Fibroblast of villous mesenchyme (primary cell): Measurements from ENCODE around the gene GPR42. TPM values are rescaled to one million over a fixed set of nuclear protein-coding genes. Genes with fewer than 3 reads are reported as not detected.
"Not testable (repeated sequence)": the region's sequence is repeated elsewhere in the genome, so short reads cannot be mapped to it uniquely, and the experiment has no call there.

Experiments used
- DNase-seq: peaks from one replicate; pipeline ENCODE4 v3.0.0-alpha.2; 2010; ENCODE audit warnings: low read depth
- H3K4me3 ChIP-seq: 2 replicates; pipeline ENCODE4 v1.5.1; 2011; ENCODE audit warnings: low read depth, mild to moderate bottlenecking, low read length
- CTCF ChIP-seq: IDR thresholded peaks from 2 replicates; pipeline ENCODE4 v1.5.1; 2012; ENCODE audit warnings: low read depth, mild to moderate bottlenecking, low read length; ENCODE audit not compliant: insufficient read depth
- total RNA-seq: library from RNA; depleted of rRNA; stranded (reverse); fragments of >200 nt; gene quantifications from 2 replicates; pipeline ENCODE4 v1.2.3, GENCODE V29; 2012

Gene GPR42
- total RNA-seq, 1 donor: not detected

- no peak within 1 kb of the TSS for H3K4me3 ChIP-seq
- peak; percentile 7 for DNase-seq
- no peak for TF ChIP-seq CTCF
Observed at GRCh38 chr19:35357867-35358573, 12.8 kb upstream of the GPR42 start, which contains the start of gene FFAR3. Gene FFAR3, plus strand, starts transcription at chr19:35358460. Its CDS starts 431 bp downstream, at chr19:35358891.

- H3K4me3 ChIP-seq, DNase-seq: not testable (repeated sequence)
Observed at GRCh38 chr19:35358834-35359233, 12.0 kb upstream of the GPR42 start.

- not testable (repeated sequence) for H3K4me3 ChIP-seq, DNase-seq
Observed at GRCh38 chr19:35359395-35359794, 11.5 kb upstream of the GPR42 start.

- not testable (repeated sequence) for DNase-seq, H3K4me3 ChIP-seq
Observed at GRCh38 chr19:35360081-35360480, 10.8 kb upstream of the GPR42 start.

GRCh38 chr19:35360880-35361420 is 9.9 kb upstream of the GPR42 start:
- DNase-seq: no peak
- no peak for TF ChIP-seq CTCF

GRCh38 chr19:35362261-35363000 is 8.4 kb upstream of the GPR42 start:
- DNase-seq: no peak
- no peak for TF ChIP-seq CTCF

More at GRCh38 chr19:35360880-35361420, 9.9 kb upstream of the GPR42 start:
- no peak overlapping the region for H3K4me3 ChIP-seq

GRCh38 chr19:35363001-35363590 is 7.8 kb upstream of the GPR42 start:
- TF ChIP-seq CTCF: no peak
- H3K4me3 ChIP-seq: no peak overlapping the region
- no peak for DNase-seq

More at GRCh38 chr19:35362261-35363000, 8.4 kb upstream of the GPR42 start:
- no peak overlapping the region for H3K4me3 ChIP-seq

GRCh38 chr19:35363711-35364425 is 7.0 kb upstream of the GPR42 start:
- no peak for DNase-seq
- TF ChIP-seq CTCF: no peak
- no peak overlapping the region for H3K4me3 ChIP-seq
